Activated CD8-positive, alpha-beta T cell treated with anti-CD3 and anti-CD28 coated beads, Interleukin-2, amount 10 ng/mL, durations not matched to agents 7 days and 5 days (primary cell): ENCODE data around the gene THNSL1. TPM values are rescaled to one million over a fixed set of nuclear protein-coding genes. Genes with fewer than 3 reads are reported as not detected.
A peak's percentile ranks its signal among the peaks of the same experiment; 100 is the strongest.
"Not testable (repeated sequence)": the region's sequence is repeated elsewhere in the genome, so short reads cannot be mapped to it uniquely, and the experiment has no call there.

Experiments
- ATAC-seq: fragments of 150-1000 bp; cut with Tn5 transposase; one replicate; pipeline ENCODE4 v1.10.0; 2021; ENCODE audit warnings: moderate library complexity
- CTCF ChIA-PET: fragments of 350-600 bp; sonication (Branson Sonifier 250); formaldehyde crosslinking; loops from one replicate; lab custom pipeline; 2021; ENCODE audit warnings: antibody characterized with exemption; lab: Charles Lee
- POLR2A ChIA-PET: fragments of 350-600 bp; sonication (Branson Sonifier 250); formaldehyde crosslinking; loops from one replicate; lab custom pipeline; 2021; ENCODE audit warnings: antibody characterized with exemption; lab: Charles Lee
- DNase-seq: peaks from one replicate; pipeline ENCODE4 v3.0.0-alpha.2; 2020
- H3K27ac Mint-ChIP-seq: one replicate; pipeline ENCODE4 v1.8.0; 2021; ENCODE audit warnings: mild to moderate bottlenecking, mixed read lengths
- H3K27me3 Mint-ChIP-seq: one replicate; pipeline ENCODE4 v1.8.0; 2021; ENCODE audit warnings: low read depth, mixed read lengths
- H3K36me3 Mint-ChIP-seq: one replicate; pipeline ENCODE4 v1.8.0; 2021; ENCODE audit warnings: low read depth, mixed read lengths
- H3K4me1 Mint-ChIP-seq: one replicate; pipeline ENCODE4 v1.8.0; 2021; ENCODE audit warnings: low read depth, mixed read lengths
- H3K4me3 Mint-ChIP-seq: one replicate; pipeline ENCODE4 v1.8.0; 2021; ENCODE audit warnings: mild to moderate bottlenecking, mixed read lengths
- H3K9me3 Mint-ChIP-seq: one replicate; pipeline ENCODE4 v1.8.0; 2022; ENCODE audit warnings: mixed read lengths; ENCODE audit not compliant: insufficient read depth
- total RNA-seq, 2 experiments: library from RNA; stranded (reverse); gene quantifications; one replicate each; pipeline ENCODE4 v1.2.3, GENCODE V29; 2021

Gene THNSL1
- 1 to 10 TPM; 3.8 to 4.2 TPM for total RNA-seq

- Mint-ChIP-seq H3K27ac (peak within 1 kb of the TSS; percentile 93), H3K9me3 (peaks cover 8% of the 10 kb centered on the region), H3K27me3 (no peaks in the 10 kb centered on the region), H3K36me3 (no peaks in the 10 kb centered on the region), H3K4me3 (peak within 1 kb of the TSS; percentile 91), H3K4me1 (peaks cover 20% of the 10 kb centered on the region)
- DNase-seq: peak; percentile 99
- ChIA-PET CTCF (interaction anchor here (1.0 kb wide), 1 partner anchor 399 kb away, joined by 3 read pairs; no protein-coding TSS in a partner anchor), POLR2A (interaction anchor here (0.6 to 1.4 kb wide), 3 partner anchors 130 to 294 kb away, joined by 3 to 8 read pairs (median 3); no protein-coding TSS in a partner anchor)
- peak; percentile 98 for ATAC-seq
Measured at GRCh38 chr10:25016376-25017153, at the start of gene THNSL1. THNSL1 (plus strand) TSS chr10:25016612; CDS start chr10:25023224, 6,612 bp downstream.

- ChIA-PET CTCF (no interaction called here), POLR2A (no interaction called here)
- DNase-seq (no peak), ATAC-seq (no peak)
- H3K4me1 Mint-ChIP-seq: peaks cover 6% of the 10 kb centered on the region
- H3K9me3 Mint-ChIP-seq: no peaks in the 10 kb centered on the region
- H3K36me3 Mint-ChIP-seq: no peaks in the 10 kb centered on the region
- no peaks in the 10 kb centered on the region for H3K27me3 Mint-ChIP-seq
- no peak overlapping the region for H3K4me3 Mint-ChIP-seq
- H3K27ac Mint-ChIP-seq: no peak overlapping the region
Measured at GRCh38 chr10:24966962-24967481, 49.4 kb upstream of the THNSL1 start.

GRCh38 chr10:24968349-24968748 is 48.1 kb upstream of the THNSL1 start:
- peaks cover 6% of the 10 kb centered on the region for H3K4me1 Mint-ChIP-seq
- no peak overlapping the region for H3K27ac Mint-ChIP-seq

GRCh38 chr10:24968951-24969350 is 47.5 kb upstream of the THNSL1 start:
- H3K4me1 Mint-ChIP-seq, POLR2A ChIA-PET, H3K4me3 Mint-ChIP-seq, H3K27me3 Mint-ChIP-seq, H3K27ac Mint-ChIP-seq, ATAC-seq, H3K9me3 Mint-ChIP-seq, H3K36me3 Mint-ChIP-seq, DNase-seq: not testable (repeated sequence)
- CTCF ChIA-PET: interaction anchor here (1.3 kb wide), 1 partner anchor 20 kb away, joined by 4 read pairs; no protein-coding TSS in a partner anchor

More at GRCh38 chr10:24968349-24968748, 48.1 kb upstream of the THNSL1 start:
- no peak for DNase-seq
- H3K9me3 Mint-ChIP-seq: no peaks in the 10 kb centered on the region
- no peak for ATAC-seq
- CTCF ChIA-PET: interaction anchor here (0.6 kb wide), 1 partner anchor 171 kb away, joined by 3 read pairs; no protein-coding TSS in a partner anchor
- no peaks in the 10 kb centered on the region for H3K36me3 Mint-ChIP-seq
- H3K4me3 Mint-ChIP-seq: no peak overlapping the region
- no peaks in the 10 kb centered on the region for H3K27me3 Mint-ChIP-seq
- POLR2A ChIA-PET: no interaction called here

- ChIA-PET POLR2A (no interaction called here), CTCF (interaction anchor here (1.3 kb wide), 1 partner anchor 21 kb away, joined by 4 read pairs; no protein-coding TSS in a partner anchor)
- ATAC-seq (no peak), DNase-seq (no peak)
- no peak overlapping the region for H3K4me3 Mint-ChIP-seq
- H3K4me1 Mint-ChIP-seq: peaks cover 6% of the 10 kb centered on the region
- no peaks in the 10 kb centered on the region for H3K9me3 Mint-ChIP-seq
- no peaks in the 10 kb centered on the region for H3K27me3 Mint-ChIP-seq
- no peak overlapping the region for H3K27ac Mint-ChIP-seq
- no peaks in the 10 kb centered on the region for H3K36me3 Mint-ChIP-seq
Measured at GRCh38 chr10:24969841-24970281, 46.6 kb upstream of the THNSL1 start.

- H3K27me3 Mint-ChIP-seq: no peaks in the 10 kb centered on the region
- H3K9me3 Mint-ChIP-seq: no peaks in the 10 kb centered on the region
Measured at GRCh38 chr10:24971374-24971773, 45.0 kb upstream of the THNSL1 start.

GRCh38 chr10:24973163-24973562 is 43.2 kb upstream of the THNSL1 start:
- no peak overlapping the region for H3K27ac Mint-ChIP-seq
- no peaks in the 10 kb centered on the region for H3K36me3 Mint-ChIP-seq
- no peak for ATAC-seq
- no peaks in the 10 kb centered on the region for H3K9me3 Mint-ChIP-seq
- POLR2A ChIA-PET: no interaction called here
- peaks cover 6% of the 10 kb centered on the region for H3K4me1 Mint-ChIP-seq
- no peak for DNase-seq
- H3K4me3 Mint-ChIP-seq: no peak overlapping the region
- CTCF ChIA-PET: no interaction called here
- no peaks in the 10 kb centered on the region for H3K27me3 Mint-ChIP-seq

More at GRCh38 chr10:24971374-24971773, 45.0 kb upstream of the THNSL1 start:
- Mint-ChIP-seq H3K27ac (no peak overlapping the region), H3K4me3 (no peak overlapping the region), H3K4me1 (peaks cover 6% of the 10 kb centered on the region), H3K36me3 (no peaks in the 10 kb centered on the region)
- CTCF ChIA-PET: interaction anchor here (0.6 to 0.7 kb wide), 2 partner anchors 330 to 352 kb away, joined by 3 read pairs; no protein-coding TSS in a partner anchor
- ATAC-seq (no peak), DNase-seq (no peak)
- POLR2A ChIA-PET: no interaction called here

- H3K27me3 Mint-ChIP-seq: no peaks in the 10 kb centered on the region
- CTCF ChIA-PET: no interaction called here
- ATAC-seq (no peak), DNase-seq (no peak)
- no peaks in the 10 kb centered on the region for H3K9me3 Mint-ChIP-seq
- POLR2A ChIA-PET: no interaction called here
- H3K27ac Mint-ChIP-seq: no peak overlapping the region
- H3K36me3 Mint-ChIP-seq: no peaks in the 10 kb centered on the region
- H3K4me1 Mint-ChIP-seq: peaks cover 3% of the 10 kb centered on the region
- no peak overlapping the region for H3K4me3 Mint-ChIP-seq
Measured at GRCh38 chr10:24974976-24975375, 41.4 kb upstream of the THNSL1 start.

- H3K9me3 Mint-ChIP-seq: no peaks in the 10 kb centered on the region
- no peak for ATAC-seq
- no peak for DNase-seq
- no peak overlapping the region for H3K4me3 Mint-ChIP-seq
- no peaks in the 10 kb centered on the region for H3K27me3 Mint-ChIP-seq
- H3K36me3 Mint-ChIP-seq: no peaks in the 10 kb centered on the region
- CTCF ChIA-PET: no interaction called here
- H3K4me1 Mint-ChIP-seq: peaks cover 8% of the 10 kb centered on the region
- POLR2A ChIA-PET: no interaction called here
- H3K27ac Mint-ChIP-seq: no peak overlapping the region
Measured at GRCh38 chr10:24979685-24980084, 36.7 kb upstream of the THNSL1 start.

GRCh38 chr10:24981161-24981710 is 35.2 kb upstream of the THNSL1 start:
- POLR2A ChIA-PET: no interaction called here
- CTCF ChIA-PET: interaction anchor here (0.7 to 1.4 kb wide), 3 partner anchors 9 to 102 kb away, joined by 3 read pairs; no protein-coding TSS in a partner anchor
- ATAC-seq (no peak), DNase-seq (no peak)
- H3K27me3 Mint-ChIP-seq: no peaks in the 10 kb centered on the region
- no peaks in the 10 kb centered on the region for H3K36me3 Mint-ChIP-seq
- H3K4me3 Mint-ChIP-seq: no peak overlapping the region
- H3K27ac Mint-ChIP-seq: no peak overlapping the region
- no peaks in the 10 kb centered on the region for H3K9me3 Mint-ChIP-seq
- H3K4me1 Mint-ChIP-seq: peaks cover 8% of the 10 kb centered on the region

GRCh38 chr10:24982319-24983112 is 33.9 kb upstream of the THNSL1 start:
- Mint-ChIP-seq H3K9me3 (no peaks in the 10 kb centered on the region), H3K4me1 (peaks cover 8% of the 10 kb centered on the region), H3K36me3 (no peaks in the 10 kb centered on the region), H3K27ac (no peak overlapping the region), H3K27me3 (no peaks in the 10 kb centered on the region), H3K4me3 (no peak overlapping the region)
- ATAC-seq (no peak), DNase-seq (no peak)
- ChIA-PET POLR2A (no interaction called here), CTCF (interaction anchor here (0.8 to 1.4 kb wide), 3 partner anchors 99 to 154 kb away, joined by 3 read pairs; no protein-coding TSS in a partner anchor)
